ENCODE measurements around the gene SIGLEC10. TPM values are rescaled to one million over a fixed set of nuclear protein-coding genes. Genes with fewer than 3 reads are reported as not detected.
"Not testable (repeated sequence)": the region's sequence is repeated elsewhere in the genome, so short reads cannot be mapped to it uniquely, and the experiment has no call there.

The SIGLEC10 gene
- polyA plus RNA-seq, 1 donor (not counting 4 experiments of a cell fraction or from before 2014, with no cell fraction given), result not detected

GRCh38 chr19:51448011-51448410, 30.6 kb upstream of the SIGLEC10 start:
- no peaks in the 10 kb centered on the region for H3K9me3 ChIP-seq (ENCODE audit: control insufficient read depth, low read depth, low read length)
- H3K36me3 ChIP-seq (ENCODE audit: control insufficient read depth in 2 of 2, extremely low read depth in 1 of 2, insufficient read depth in 2 of 2, low read length in 2 of 2), result no peaks in the 10 kb centered on the region
- FAIRE-seq, result no peak
- no peak for DNase-seq (ENCODE audit: low read depth, low spot score)
- H3K79me2 ChIP-seq (ENCODE audit: control insufficient read depth, insufficient read depth, low read length), result no peaks in the 10 kb centered on the region
- no peak overlapping the region for H3K27ac ChIP-seq (ENCODE audit: control insufficient read depth, insufficient read depth, low read length)
- H3K9me1 ChIP-seq (ENCODE audit: control insufficient read depth, extremely low read depth, insufficient read depth, low read length), result no peaks in the 10 kb centered on the region
- no peak for TF ChIP-seq CTCF (optimal IDR thresholded peaks at IDR 0.05 in 1 of 3, IDR thresholded peaks at IDR 0.05 in 1 of 3, conservative IDR thresholded peaks at IDR 0.05 in 1 of 3; ENCODE audit: extremely low read depth in 1 of 3, insufficient read depth in 2 of 3, low read length in 3 of 3)
- no peak for TF ChIP-seq EZH2 (IDR thresholded peaks at IDR 0.05; ENCODE audit: low read length)
- no peak overlapping the region for H3K4me2 ChIP-seq (ENCODE audit: control insufficient read depth, extremely low read depth, insufficient read depth, low read depth, low read length)
- no peak overlapping the region for H3K4me3 ChIP-seq (ENCODE audit: control insufficient read depth in 2 of 3, extremely low read depth in 1 of 3, insufficient read depth in 2 of 3, low read depth in 1 of 3, low read length in 3 of 3)
- no peak overlapping the region for H3K9ac ChIP-seq (ENCODE audit: control insufficient read depth, extremely low read depth, insufficient read depth, low read length)
- dilution Hi-C loops (cut with MboI; ENCODE audit: extremely low pct_ligation_motif_present, low sequenced_read_pairs), result no loop called here
- H4K20me1 ChIP-seq (ENCODE audit: control insufficient read depth, extremely low read depth, insufficient read depth, low read length), result no peaks in the 10 kb centered on the region
- no peaks in the 10 kb centered on the region for H3K27me3 ChIP-seq (ENCODE audit: control insufficient read depth, extremely low read depth, insufficient read depth, low read length)
- no peaks in the 10 kb centered on the region for H3K4me1 ChIP-seq (ENCODE audit: control insufficient read depth, extremely low read depth, insufficient read depth, low read length)
- H2AFZ ChIP-seq (ENCODE audit: control insufficient read depth, low read length), result no peak overlapping the region

- H3K27me3 ChIP-seq (ENCODE audit: control insufficient read depth, extremely low read depth, insufficient read depth, low read length); H3K4me1 ChIP-seq (ENCODE audit: control insufficient read depth, extremely low read depth, insufficient read depth, low read length); H3K9me3 ChIP-seq (ENCODE audit: control insufficient read depth, low read depth, low read length); DNase-seq (ENCODE audit: low read depth, low spot score); dilution Hi-C loops (cut with MboI; ENCODE audit: extremely low pct_ligation_motif_present, low sequenced_read_pairs); H3K79me2 ChIP-seq (ENCODE audit: control insufficient read depth, insufficient read depth, low read length); H3K36me3 ChIP-seq (ENCODE audit: control insufficient read depth in 2 of 2, extremely low read depth in 1 of 2, insufficient read depth in 2 of 2, low read length in 2 of 2); H4K20me1 ChIP-seq (ENCODE audit: control insufficient read depth, extremely low read depth, insufficient read depth, low read length); H3K4me3 ChIP-seq (ENCODE audit: control insufficient read depth in 2 of 3, extremely low read depth in 1 of 3, insufficient read depth in 2 of 3, low read depth in 1 of 3, low read length in 3 of 3); H3K9me1 ChIP-seq (ENCODE audit: control insufficient read depth, extremely low read depth, insufficient read depth, low read length); H3K4me2 ChIP-seq (ENCODE audit: control insufficient read depth, extremely low read depth, insufficient read depth, low read depth, low read length); FAIRE-seq; H3K9ac ChIP-seq (ENCODE audit: control insufficient read depth, extremely low read depth, insufficient read depth, low read length); H3K27ac ChIP-seq (ENCODE audit: control insufficient read depth, insufficient read depth, low read length); H2AFZ ChIP-seq (ENCODE audit: control insufficient read depth, low read length): not testable (repeated sequence)
Measured at GRCh38 chr19:51447510-51447909, 30.1 kb upstream of the SIGLEC10 start.
